Neutrophil (primary cell): ENCODE measurements around the gene DRICH1.
"Not testable (repeated sequence)": the region's sequence is repeated elsewhere in the genome, so short reads cannot be mapped to it uniquely, and the experiment has no call there.

ENCODE experiments used
- H3K27ac ChIP-seq: fragments of 200-600 bp; sonication (generic); 2 replicates; pipeline ENCODE4 v1.5.1; 2016; ENCODE audit warnings: mild to moderate bottlenecking, moderate library complexity
- H3K27me3 ChIP-seq: fragments of 200-600 bp; sonication (generic); 2 replicates; pipeline ENCODE4 v1.6.0; 2016; ENCODE audit warnings: mild to moderate bottlenecking
- H3K36me3 ChIP-seq: fragments of 200-600 bp; sonication (generic); 2 replicates; pipeline ENCODE4 v1.5.1; 2017
- H3K4me1 ChIP-seq, 2 experiments: fragments of 200-600 bp in 1 of 2; sonication (generic) in 1 of 2; 1 replicate in 1 of 2; 2 replicates in 1 of 2; pipeline versions ENCODE4 v1.5.1 to v1.6.1; 2013 to 2016; ENCODE audit warnings: low read depth in 1 of 2, low read length in 1 of 2, mild to moderate bottlenecking in 1 of 2, moderate library complexity in 1 of 2; ENCODE audit not compliant: control insufficient read depth in 1 of 2, insufficient read depth in 1 of 2
- H3K4me3 ChIP-seq, 2 experiments: fragments of 200-600 bp in 1 of 2; sonication (generic) in 1 of 2; 1 replicate in 1 of 2; 2 replicates in 1 of 2; pipeline ENCODE4 v1.5.1; 2013 to 2016; ENCODE audit warnings: low read depth in 1 of 2, low read length in 1 of 2, mild to moderate bottlenecking in 1 of 2, moderate library complexity in 1 of 2
- H3K9me3 ChIP-seq: fragments of 200-600 bp; sonication (generic); 2 replicates; pipeline ENCODE4 v1.5.1; 2016
- CTCF ChIP-seq: fragments of 200-600 bp; sonication (generic); IDR thresholded peaks from 2 replicates; pipeline ENCODE4 v1.5.1; 2016; ENCODE audit warnings: antibody characterized with exemption

DRICH1 gene

GRCh38 chr22:23675502-23676415, 43.6 kb upstream of the DRICH1 start:
- H3K4me1 ChIP-seq: peaks cover 61 to 63% of the 10 kb centered on the region in 2 experiments
- TF ChIP-seq CTCF: peak; percentile 34
- peaks cover 9% of the 10 kb centered on the region for H3K36me3 ChIP-seq
- peak overlapping the region; percentile 91 for H3K27ac ChIP-seq
- no peaks in the 10 kb centered on the region for H3K9me3 ChIP-seq
- H3K27me3 ChIP-seq: no peaks in the 10 kb centered on the region
- peak overlapping the region; percentile 3 to 18 for H3K4me3 ChIP-seq

GRCh38 chr22:23674886-23675501, 42.9 kb upstream of the DRICH1 start:
- H3K4me3 ChIP-seq, H3K36me3 ChIP-seq, H3K27me3 ChIP-seq, H3K9me3 ChIP-seq: not testable (repeated sequence)
- Histone ChIP-seq H3K4me1 (peaks cover 63 to 66% of the 10 kb centered on the region in 2 experiments), H3K27ac (peak overlapping the region; percentile 91)

- Histone ChIP-seq H3K9me3 (no peaks in the 10 kb centered on the region), H3K4me1 (peaks cover 63 to 66% of the 10 kb centered on the region in 2 experiments), H3K36me3 (peaks cover under 1% of the 10 kb centered on the region), H3K27me3 (no peaks in the 10 kb centered on the region), H3K4me3 (no peak overlapping the region), H3K27ac (peak overlapping the region; percentile 91)
- no peak for TF ChIP-seq CTCF
Measured at GRCh38 chr22:23673826-23674690, 41.9 kb upstream of the DRICH1 start.

GRCh38 chr22:23673050-23673620, 41.0 kb upstream of the DRICH1 start:
- H3K9me3 ChIP-seq: no peaks in the 10 kb centered on the region
- H3K36me3 ChIP-seq: no peaks in the 10 kb centered on the region
- peaks cover 63 to 66% of the 10 kb centered on the region in 2 experiments for H3K4me1 ChIP-seq
- TF ChIP-seq CTCF: no peak
- no peaks in the 10 kb centered on the region for H3K27me3 ChIP-seq
- H3K4me3 ChIP-seq: peak overlapping the region in 1 of 2 experiments; percentile 39
- peak overlapping the region; percentile 91 for H3K27ac ChIP-seq

GRCh38 chr22:23672307-23673049, 40.4 kb upstream of the DRICH1 start:
- Histone ChIP-seq H3K4me3 (peak overlapping the region in 1 of 2 experiments; percentile 39), H3K27ac (peak overlapping the region; percentile 91), H3K4me1 (peaks cover 62 to 63% of the 10 kb centered on the region in 2 experiments)
- H3K27me3 ChIP-seq, H3K9me3 ChIP-seq, H3K36me3 ChIP-seq: not testable (repeated sequence)

- H3K9me3 ChIP-seq, H3K4me3 ChIP-seq: not testable (repeated sequence)
Measured at GRCh38 chr22:23671387-23671786, 39.3 kb upstream of the DRICH1 start.

More at GRCh38 chr22:23671387-23671786, 39.3 kb upstream of the DRICH1 start:
- not testable (repeated sequence) for H3K27ac ChIP-seq, H3K36me3 ChIP-seq, H3K27me3 ChIP-seq
- H3K4me1 ChIP-seq: peaks cover 51 to 52% of the 10 kb centered on the region in 2 experiments
